Right cardiac atrium (tissue), 5 donors: ENCODE measurements around the gene IGF2BP2. TPM values are rescaled to one million over a fixed set of nuclear protein-coding genes. Genes with fewer than 3 reads are reported as not detected.
"Not testable (repeated sequence)": the region's sequence is repeated elsewhere in the genome, so short reads cannot be mapped to it uniquely, and the experiment has no call there.

Source experiments
- ATAC-seq, 2 donors: fragments of 200-7000 bp; cut with Tn5 transposase; one replicate each; pipeline versions ENCODE4 v1.8.0 to v1.9.1; 2020; ENCODE audit warnings: moderate library complexity in 2 of 2, mild to moderate bottlenecking in 1 of 2
- DNase-seq, 3 donors: peaks; one replicate each; pipeline ENCODE4 v3.0.0-alpha.2; 2020
- H3K27ac ChIP-seq: one replicate; pipeline ENCODE4 v1.5.1; 2013; ENCODE audit warnings: mild to moderate bottlenecking, low read length, control low read depth, moderate library complexity
- H3K27me3 ChIP-seq: one replicate; pipeline ENCODE4 v1.6.1; 2013; ENCODE audit not compliant: control insufficient read depth, insufficient read depth
- H3K4me1 ChIP-seq: one replicate; pipeline ENCODE4 v1.6.1; 2013; ENCODE audit warnings: low read length; ENCODE audit not compliant: control insufficient read depth, insufficient read depth
- H3K4me3 ChIP-seq: one replicate; pipeline ENCODE4 v1.5.1; 2013; ENCODE audit warnings: low read length, control low read depth
- H3K9me3 ChIP-seq: one replicate; pipeline ENCODE4 v1.6.1; 2013; ENCODE audit warnings: low read length; ENCODE audit not compliant: control insufficient read depth
- WGBS: extraction: QIAGEN DNeasy Blood & Tissue Kit; methylation state at CpG from one replicate; pipeline ENCODE4 v1.1.7; 2013; 5-methylcytosine and 5-hydroxymethylcytosine counted together
- intact Hi-C, 4 donors: fragments of 100-400 bp; cut with DNase I; formaldehyde crosslinking; loops; one replicate each; pipeline versions ENCODE4 v1.11.0 to v1.14.0; 2022 to 2023
- polyA plus RNA-seq: library from polyadenylated mRNA; stranded (reverse); fragments of 200-250 nt; gene quantifications from one replicate; pipeline ENCODE4 v1.2.3, GENCODE V29; 2013
- total RNA-seq, 4 donors: library from RNA; stranded (reverse); fragmentation: NEBNext Ultra II Directional; extraction: Animal tissue kit (Norgen Biotek cat#: 25700); gene quantifications; one replicate each; pipeline ENCODE4 v1.2.1, GENCODE V29; 2021
- donor health status: healthy with polysubstance abuse.
- donor health status: DM: no; HTN: yes; CAD: no.
- donor health status: DM: no; HTN: no; CAD: no.
- donor health status: DM: no; HTN: yes; CAD: no; lungs with severe emphysema.
- donor health status: DM: yes; HTN: yes; CAD: no.

The IGF2BP2 gene
- total and polyA plus RNA-seq, 5 donors: 7.7 to 18.0 (median 14.6) TPM

GRCh38 chr3:185786258-185786657, 38.6 kb downstream of the IGF2BP2 start:
- ATAC-seq, intact Hi-C loops, H3K4me3 ChIP-seq: not testable (repeated sequence)

GRCh38 chr3:185784317-185784716, 40.5 kb downstream of the IGF2BP2 start:
- ATAC-seq: peak in 1 of 2 donors; percentile 22
- Histone ChIP-seq H3K4me1 (peaks cover 4% of the 10 kb centered on the region), H3K27me3 (no peaks in the 10 kb centered on the region), H3K4me3 (no peak overlapping the region), H3K9me3 (no peaks in the 10 kb centered on the region), H3K27ac (no peak overlapping the region)
- no peak for DNase-seq
- intact Hi-C loops: no loop called here
- WGBS: 89% methylated on average over 5 of the region's 5 CpGs

More at GRCh38 chr3:185786258-185786657, 38.6 kb downstream of the IGF2BP2 start:
- not testable (repeated sequence) for H3K27me3 ChIP-seq, H3K27ac ChIP-seq, DNase-seq, H3K9me3 ChIP-seq, H3K4me1 ChIP-seq
- WGBS: 85% methylated on average over 8 of the region's 8 CpGs

DNA sequence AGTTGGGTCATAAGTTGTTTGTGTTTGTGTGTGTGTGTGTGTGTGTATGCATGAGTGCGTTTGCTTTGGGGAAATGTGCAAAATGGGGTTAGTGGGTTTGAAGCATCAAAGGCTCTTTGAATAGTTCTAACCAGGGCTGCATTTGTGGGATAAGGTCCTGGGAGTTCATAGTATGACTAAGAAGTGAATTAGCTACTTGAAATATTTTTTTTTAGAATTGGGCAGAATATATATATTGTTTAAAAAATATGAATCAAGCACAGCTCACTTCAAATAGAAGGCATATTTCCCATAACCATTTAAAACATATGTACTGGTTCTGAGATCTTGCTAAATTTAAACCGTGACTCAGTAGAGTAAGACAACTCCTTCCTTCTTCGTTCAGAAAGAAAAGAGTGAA, 43.1 kb downstream of the IGF2BP2 start:
- H3K4me3 ChIP-seq: no peak overlapping the region
- peaks cover 9% of the 10 kb centered on the region for H3K4me1 ChIP-seq
- intact Hi-C loops: no loop called here
- WGBS: 70% methylated on average over 3 of the region's 3 CpGs
- no peaks in the 10 kb centered on the region for H3K9me3 ChIP-seq
- no peaks in the 10 kb centered on the region for H3K27me3 ChIP-seq
- H3K27ac ChIP-seq: no peak overlapping the region
- ATAC-seq (no peak), DNase-seq (no peak)

DNA sequence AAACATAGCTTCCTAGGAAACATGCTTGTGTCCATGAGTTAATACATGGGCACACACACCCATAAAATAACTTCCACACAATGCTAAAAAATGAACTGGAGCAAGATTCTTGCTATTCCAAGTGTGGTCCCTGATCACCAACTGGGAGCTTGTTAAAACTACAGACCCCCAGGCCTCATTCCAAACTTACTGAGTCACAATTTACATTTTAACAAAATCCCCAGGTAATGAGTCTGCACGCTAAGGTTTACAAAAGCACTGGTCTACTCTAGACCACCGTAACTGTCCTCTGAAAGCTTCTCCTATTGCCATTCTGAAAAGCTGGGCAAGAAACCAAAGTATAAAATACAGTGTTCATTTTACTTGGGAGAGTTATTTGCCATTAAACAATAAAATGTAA, 45.4 kb downstream of the IGF2BP2 start:
- Histone ChIP-seq H3K27ac (no peak overlapping the region), H3K9me3 (no peaks in the 10 kb centered on the region), H3K27me3 (no peaks in the 10 kb centered on the region), H3K4me3 (no peak overlapping the region), H3K4me1 (peaks cover 9% of the 10 kb centered on the region)
- intact Hi-C loops: no loop called here
- 94% methylated on average over 2 of the region's 2 CpGs for WGBS
- ATAC-seq (no peak), DNase-seq (no peak)

- intact Hi-C loops: no loop called here
- Histone ChIP-seq H3K4me1 (peaks cover 9% of the 10 kb centered on the region), H3K27ac (no peak overlapping the region), H3K27me3 (no peaks in the 10 kb centered on the region), H3K9me3 (no peaks in the 10 kb centered on the region), H3K4me3 (no peak overlapping the region)
- 90% methylated on average over 1 of the region's 1 CpG for WGBS
- ATAC-seq (no peak), DNase-seq (no peak)
These were observed 46.0 kb downstream of the IGF2BP2 start for GRCh38 chr3:185778821-185779220.

DNA sequence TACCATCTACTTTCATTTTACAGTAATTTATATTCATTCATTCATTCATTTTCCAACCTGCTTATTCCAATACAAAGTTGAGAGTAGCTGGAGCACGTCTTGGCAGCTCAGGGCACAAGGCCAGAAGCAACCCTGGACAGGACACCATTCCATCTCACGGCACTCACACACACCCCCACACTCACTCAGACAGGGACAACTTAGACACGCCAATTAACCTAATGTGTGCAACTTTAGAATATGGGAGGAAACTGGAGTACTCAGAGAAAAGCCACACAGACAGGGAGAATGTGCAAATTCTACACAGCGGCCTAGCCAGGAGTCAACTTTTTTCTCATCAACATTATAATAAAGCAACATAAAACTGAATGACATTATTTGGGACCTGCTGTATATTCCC, 46.7 kb downstream of the IGF2BP2 start:
- intact Hi-C loops: no loop called here
- Histone ChIP-seq H3K27me3 (no peaks in the 10 kb centered on the region), H3K27ac (no peak overlapping the region), H3K9me3 (no peaks in the 10 kb centered on the region), H3K4me3 (no peak overlapping the region), H3K4me1 (peaks cover 7% of the 10 kb centered on the region)
- no peak for DNase-seq
- ATAC-seq: no peak
- WGBS: 72% methylated on average over 4 of the region's 4 CpGs

DNA sequence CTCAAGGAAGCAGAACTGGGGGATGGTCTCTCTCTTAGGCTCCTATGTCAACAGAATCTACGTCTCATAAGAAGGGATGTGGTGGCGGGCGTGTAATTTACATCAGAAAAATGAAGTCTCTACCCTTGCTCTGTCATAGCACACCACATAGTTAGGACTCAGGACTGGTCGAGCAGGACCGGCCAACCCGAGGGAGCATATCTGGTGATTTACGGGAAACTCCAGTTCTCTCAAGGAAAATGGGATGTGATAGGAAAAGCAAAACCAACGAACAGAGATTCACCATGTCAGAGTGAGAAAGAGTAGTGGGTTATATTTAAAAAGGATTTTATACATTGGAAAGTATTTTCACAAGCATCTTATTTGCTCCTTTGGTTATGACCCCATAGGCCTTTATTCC, 54.7 kb downstream of the IGF2BP2 start:
- intact Hi-C loops: no loop called here

GRCh38 chr3:185768578-185768982, 56.3 kb downstream of the IGF2BP2 start:
- 82% methylated on average over 4 of the region's 4 CpGs for WGBS
- ATAC-seq, H3K4me3 ChIP-seq, H3K27me3 ChIP-seq, H3K27ac ChIP-seq, DNase-seq, H3K4me1 ChIP-seq, H3K9me3 ChIP-seq: not testable (repeated sequence)
- intact Hi-C loops: loop anchor here in 2 of 4 donors (5.0 to 10.0 kb wide), 2 partner anchors 91 to 104 kb away; no protein-coding TSS in a partner anchor

More for the DNA sequence above, 54.7 kb downstream of the IGF2BP2 start:
- no peaks in the 10 kb centered on the region for H3K27me3 ChIP-seq
- no peak overlapping the region for H3K4me3 ChIP-seq
- H3K27ac ChIP-seq: no peak overlapping the region
- H3K9me3 ChIP-seq: no peaks in the 10 kb centered on the region
- WGBS: 83% methylated on average over 8 of the region's 8 CpGs
- peaks cover 1% of the 10 kb centered on the region for H3K4me1 ChIP-seq
- no peak for ATAC-seq
- DNase-seq: no peak

- 51% methylated on average over 3 of the region's 3 CpGs for WGBS
- intact Hi-C loops: loop anchor here in 2 of 4 donors (5.0 to 10.0 kb wide), 2 partner anchors 90 to 102 kb away; no protein-coding TSS in a partner anchor
- Histone ChIP-seq H3K9me3 (no peaks in the 10 kb centered on the region), H3K27me3 (no peaks in the 10 kb centered on the region), H3K4me1 (peaks cover 7% of the 10 kb centered on the region), H3K27ac (no peak overlapping the region), H3K4me3 (no peak overlapping the region)
- DNase-seq (no peak), ATAC-seq (no peak)
These were observed 57.7 kb downstream of the IGF2BP2 start for GRCh38 chr3:185767002-185767688.

GRCh38 chr3:185766329-185767001, 58.4 kb downstream of the IGF2BP2 start:
- H3K27me3 ChIP-seq: no peaks in the 10 kb centered on the region
- ATAC-seq (no peak), DNase-seq (no peak)
- H3K27ac ChIP-seq: no peak overlapping the region
- intact Hi-C loops: loop anchor here in 2 of 4 donors (5.0 to 10.0 kb wide), 2 partner anchors 89 to 102 kb away; no protein-coding TSS in a partner anchor
- H3K4me1 ChIP-seq: peaks cover 7% of the 10 kb centered on the region
- 81% methylated on average over 5 of the region's 5 CpGs for WGBS
- H3K9me3 ChIP-seq: no peaks in the 10 kb centered on the region
- no peak overlapping the region for H3K4me3 ChIP-seq

DNA sequence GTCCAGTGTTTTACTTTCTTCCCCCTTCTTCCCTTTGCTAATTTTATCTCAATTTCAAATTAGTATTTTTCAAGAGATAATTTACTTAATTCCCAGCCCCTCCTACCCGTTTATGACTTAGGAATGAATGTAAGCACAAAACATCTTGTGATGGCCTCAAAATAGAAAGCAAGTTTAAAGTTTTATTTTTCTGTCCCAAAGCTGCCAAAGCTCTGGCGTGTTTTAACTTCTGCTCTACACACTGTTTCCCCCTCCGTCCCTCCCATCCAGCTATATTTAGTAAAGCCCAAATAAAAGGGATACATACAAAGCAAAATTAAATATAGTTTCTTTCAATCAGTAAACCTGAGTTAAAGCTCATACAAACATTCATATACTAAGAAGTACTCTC, 59.9 kb downstream of the IGF2BP2 start:
- ATAC-seq (no peak), DNase-seq (no peak)
- Histone ChIP-seq H3K9me3 (no peaks in the 10 kb centered on the region), H3K27me3 (no peaks in the 10 kb centered on the region), H3K4me1 (peaks cover 7% of the 10 kb centered on the region), H3K4me3 (peak overlapping the region; percentile 12), H3K27ac (no peak overlapping the region)
- WGBS: 8% methylated on average over 3 of the region's 3 CpGs
- intact Hi-C loops: loop anchor here in 2 of 4 donors (5.0 to 10.0 kb wide), 2 partner anchors 88 to 100 kb away; no protein-coding TSS in a partner anchor
